GM12801 (cell line): ENCODE results near the gene SPATA1.

Source experiments
- TF ChIP-seq, protein P1 (sequence below): IDR thresholded peaks from one replicate; pipeline ENCODE4 v1.5.1; 2011; ENCODE audit warnings: control low read depth; ENCODE audit not compliant: insufficient read length; ENCODE audit errors: extremely low read depth

SPATA1 gene

DNA sequence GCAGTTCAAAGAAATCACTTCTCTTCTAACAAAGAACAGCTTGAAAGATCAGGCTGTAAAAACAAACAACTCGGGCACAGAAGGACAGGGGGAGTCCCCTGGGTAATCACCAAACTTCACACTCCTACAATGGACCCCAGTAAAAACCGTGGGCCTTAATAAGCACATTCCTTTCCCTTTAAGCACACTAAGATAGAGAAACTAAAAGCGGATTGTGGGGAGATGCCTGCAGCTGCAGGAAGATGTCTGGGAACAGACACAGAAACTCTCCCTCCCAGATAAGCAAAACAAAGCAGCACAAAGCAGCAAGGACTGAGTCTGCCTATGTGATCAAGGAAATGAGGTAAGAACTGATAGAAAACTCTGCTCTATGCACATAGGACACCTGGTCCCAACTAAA, 105.6 kb downstream of the SPATA1 start:
- TF ChIP-seq, protein P1, sequence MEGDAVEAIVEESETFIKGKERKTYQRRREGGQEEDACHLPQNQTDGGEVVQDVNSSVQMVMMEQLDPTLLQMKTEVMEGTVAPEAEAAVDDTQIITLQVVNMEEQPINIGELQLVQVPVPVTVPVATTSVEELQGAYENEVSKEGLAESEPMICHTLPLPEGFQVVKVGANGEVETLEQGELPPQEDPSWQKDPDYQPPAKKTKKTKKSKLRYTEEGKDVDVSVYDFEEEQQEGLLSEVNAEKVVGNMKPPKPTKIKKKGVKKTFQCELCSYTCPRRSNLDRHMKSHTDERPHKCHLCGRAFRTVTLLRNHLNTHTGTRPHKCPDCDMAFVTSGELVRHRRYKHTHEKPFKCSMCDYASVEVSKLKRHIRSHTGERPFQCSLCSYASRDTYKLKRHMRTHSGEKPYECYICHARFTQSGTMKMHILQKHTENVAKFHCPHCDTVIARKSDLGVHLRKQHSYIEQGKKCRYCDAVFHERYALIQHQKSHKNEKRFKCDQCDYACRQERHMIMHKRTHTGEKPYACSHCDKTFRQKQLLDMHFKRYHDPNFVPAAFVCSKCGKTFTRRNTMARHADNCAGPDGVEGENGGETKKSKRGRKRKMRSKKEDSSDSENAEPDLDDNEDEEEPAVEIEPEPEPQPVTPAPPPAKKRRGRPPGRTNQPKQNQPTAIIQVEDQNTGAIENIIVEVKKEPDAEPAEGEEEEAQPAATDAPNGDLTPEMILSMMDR, result no peak

DNA sequence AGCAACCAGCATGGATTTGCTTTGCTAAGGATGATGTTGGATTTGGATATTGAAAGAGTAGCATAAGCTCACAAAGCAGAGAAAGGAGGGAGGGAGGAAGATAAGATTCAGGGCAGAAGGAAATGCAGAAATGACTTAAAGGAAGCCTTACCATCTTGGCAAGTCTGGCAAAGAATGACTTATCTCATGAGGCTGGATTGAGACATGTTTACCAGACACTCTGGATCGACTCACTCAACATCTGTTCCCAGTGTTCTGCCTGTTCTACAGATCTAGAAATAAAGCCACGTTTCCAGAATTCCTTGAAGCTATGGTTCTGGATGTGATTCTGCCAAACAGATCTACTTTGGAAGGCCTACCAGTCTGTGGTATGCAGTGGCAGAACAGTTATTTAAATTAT, 106.8 kb downstream of the SPATA1 start:
- TF ChIP-seq, protein P1, result no peak

DNA sequence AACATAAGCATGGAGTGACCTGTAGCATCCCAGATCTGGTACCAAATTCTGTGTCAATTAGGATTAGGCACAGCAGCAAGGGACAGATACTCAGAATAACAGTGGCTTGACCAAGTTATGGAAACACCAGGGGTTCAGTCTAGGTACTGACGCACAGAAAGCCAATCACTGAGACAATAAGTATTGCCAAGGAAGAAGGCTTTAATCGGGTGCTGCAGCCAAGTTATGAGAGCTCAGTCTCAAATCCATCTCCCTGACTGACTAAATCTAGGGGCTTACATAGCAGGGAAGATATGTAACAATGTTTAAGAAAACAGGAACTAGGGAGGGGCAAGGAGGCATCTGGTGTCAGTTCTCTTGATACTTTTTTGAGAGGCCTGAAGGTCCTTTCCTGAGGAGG, 107.7 kb downstream of the SPATA1 start:
- TF ChIP-seq, protein P1, result no peak

DNA sequence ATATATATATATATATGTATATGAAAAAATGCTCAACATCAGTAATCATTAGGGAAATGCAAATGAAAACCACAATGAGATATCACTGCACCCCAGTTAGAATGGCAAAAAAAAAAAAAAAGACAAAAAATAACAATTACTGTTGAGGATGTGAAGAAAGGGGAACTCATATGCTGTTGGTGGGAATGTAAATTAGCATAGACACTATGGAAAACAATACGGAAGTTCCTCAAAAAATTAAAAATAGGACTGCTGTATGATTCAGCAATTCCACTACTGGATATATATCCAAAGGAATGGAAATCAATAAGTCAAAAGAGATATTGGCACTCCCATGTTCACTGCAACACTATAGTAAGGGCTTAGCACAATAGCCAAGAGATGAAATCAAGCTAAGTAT, 109.6 kb downstream of the SPATA1 start:
- TF ChIP-seq, protein P1, result no peak
